IPS-NIHi7 (cell line): ENCODE data around the gene RASAL2.
"Not testable (repeated sequence)": the region's sequence is repeated elsewhere in the genome, so short reads cannot be mapped to it uniquely, and the experiment has no call there.

ENCODE experiments used
- DNase-seq: peaks from one replicate; pipeline ENCODE4 v3.0.0; 2012; ENCODE audit warnings: mixed read lengths; ENCODE audit errors: extremely low spot score

RASAL2 gene

GRCh38 chr1:178071811-178072210, 22.1 kb upstream of the RASAL2 start:
- DNase-seq = no peak

GRCh38 chr1:178072326-178072725, 21.6 kb upstream of the RASAL2 start:
- DNase-seq = no peak

DNA sequence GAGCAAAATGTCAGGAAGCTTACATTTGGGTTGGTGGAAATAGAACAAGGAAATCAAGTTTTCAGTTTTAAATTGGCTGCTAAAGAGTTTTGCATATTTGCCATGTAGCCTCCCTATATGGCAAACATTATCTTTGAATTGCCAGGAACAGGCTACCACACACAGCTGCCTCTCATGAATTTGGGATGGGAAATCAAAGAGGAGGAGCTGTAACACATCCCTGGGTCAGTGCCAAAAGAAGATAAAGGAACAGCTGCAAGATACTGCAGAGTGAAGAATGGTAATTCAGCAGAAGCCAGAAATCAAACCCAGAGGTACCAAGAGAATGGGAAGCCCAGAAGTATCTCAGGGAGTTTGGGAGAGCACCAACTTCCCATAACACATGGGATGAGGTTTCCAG, 18.6 kb upstream of the RASAL2 start:
- no peak for DNase-seq

- no peak for DNase-seq
Measured at GRCh38 chr1:178076607-178077006, 17.3 kb upstream of the RASAL2 start.

GRCh38 chr1:178077917-178078316, 16.0 kb upstream of the RASAL2 start:
- no peak for DNase-seq

DNA sequence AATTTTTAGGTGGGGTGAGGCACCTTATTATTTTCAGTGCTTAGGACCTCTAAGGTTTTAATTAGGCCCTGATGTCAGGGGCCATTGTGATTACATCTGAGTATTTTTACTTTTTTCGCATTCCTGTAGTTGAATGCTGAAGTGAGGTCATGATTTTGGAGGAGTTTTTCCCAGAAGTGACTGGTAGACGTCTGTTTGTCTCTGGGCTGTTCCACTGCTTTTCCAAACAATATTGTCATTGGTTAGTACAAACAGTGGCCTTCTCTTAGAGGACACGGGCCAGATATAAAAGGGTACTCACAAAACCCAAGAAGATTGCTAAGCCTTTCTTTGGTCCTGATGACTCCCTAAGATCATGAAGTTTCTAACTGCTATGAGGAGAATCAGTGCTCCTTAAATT, 7.6 kb upstream of the RASAL2 start:
- no peak for DNase-seq

GRCh38 chr1:178086766-178087165, 7.1 kb upstream of the RASAL2 start:
- no peak for DNase-seq

DNA sequence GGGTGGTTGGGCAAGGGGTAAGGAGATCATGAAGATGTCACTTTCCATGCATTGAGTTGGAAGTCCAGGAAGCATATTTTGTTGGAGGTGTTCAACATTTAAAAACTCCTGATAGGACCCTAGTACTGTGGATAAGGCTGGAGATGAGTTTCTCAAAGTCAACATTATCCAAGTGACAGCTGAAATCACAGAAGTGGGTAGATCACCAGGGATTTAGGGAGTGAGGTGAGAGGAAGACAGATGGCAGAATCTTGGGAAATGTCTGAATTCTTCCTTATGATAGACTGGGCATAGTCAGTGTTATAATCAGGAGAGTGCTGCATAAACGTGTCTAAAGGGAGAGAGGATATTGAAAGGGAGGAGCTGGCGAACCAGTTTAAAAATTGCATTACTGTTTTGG, 5.3 kb upstream of the RASAL2 start:
- no peak for DNase-seq

GRCh38 chr1:178091454-178091853, 2.5 kb upstream of the RASAL2 start:
- DNase-seq = not testable (repeated sequence)

- DNase-seq = no peak
Measured at GRCh38 chr1:178091986-178092745, 1.7 kb upstream of the RASAL2 start.

DNA sequence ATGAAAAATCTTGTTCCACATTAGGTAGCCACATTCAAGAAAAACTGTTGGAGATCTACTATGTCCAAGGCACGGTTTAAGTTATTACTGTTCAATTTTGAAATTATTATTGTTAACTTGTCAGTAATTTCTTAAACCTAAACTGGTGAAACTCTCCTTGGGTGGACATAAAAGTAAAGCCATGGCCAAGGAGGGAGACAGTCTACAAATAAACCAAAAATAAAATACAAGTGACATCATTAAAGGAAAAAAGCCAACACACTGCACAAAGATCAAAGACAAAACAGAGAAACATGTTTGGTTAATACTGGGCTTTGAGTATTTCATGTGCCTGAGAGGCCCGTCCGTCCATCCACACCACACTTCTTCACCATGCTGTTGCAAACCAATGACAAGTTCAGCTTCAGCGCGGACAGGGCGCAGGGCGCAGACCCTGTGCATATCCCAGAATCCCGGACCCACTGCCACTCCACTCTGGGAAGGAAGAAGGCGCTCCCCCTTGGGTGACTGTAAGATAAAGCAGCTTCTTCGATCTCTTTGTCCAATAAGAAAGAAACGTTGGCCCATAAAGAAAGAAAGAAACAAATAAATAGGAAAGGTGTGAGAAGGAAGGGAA, 918 bp upstream of the RASAL2 start:
- peak; percentile 55 for DNase-seq

- DNase-seq = peak; percentile 99
Measured at GRCh38 chr1:178093494-178093950, 382 bp upstream of the RASAL2 start.

GRCh38 chr1:178094739-178095645, 1.1 kb downstream of the RASAL2 start:
- DNase-seq = no peak

DNA sequence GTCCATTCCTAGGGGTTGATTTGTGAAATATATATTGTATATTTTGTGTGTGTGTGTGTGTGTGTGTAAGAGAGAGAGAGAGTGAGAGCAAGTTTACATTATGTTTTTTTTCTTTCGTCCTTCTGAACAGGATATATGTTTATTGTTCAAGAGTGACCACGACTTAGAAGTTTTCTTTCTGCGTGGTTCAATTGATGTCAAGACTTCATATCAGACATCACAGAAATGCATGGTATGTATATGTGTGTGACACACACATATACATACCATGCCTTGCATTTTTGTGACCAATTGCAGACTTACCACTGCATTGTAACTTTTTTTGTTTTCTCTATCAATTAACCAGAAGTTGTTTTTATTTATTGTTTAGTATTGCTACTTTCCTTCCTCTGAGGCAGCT, 2.5 kb downstream of the RASAL2 start:
- no peak for DNase-seq

GRCh38 chr1:178098262-178098661, 4.4 kb downstream of the RASAL2 start:
- no peak for DNase-seq

GRCh38 chr1:178101266-178101630, 7.3 kb downstream of the RASAL2 start:
- no peak for DNase-seq

DNA sequence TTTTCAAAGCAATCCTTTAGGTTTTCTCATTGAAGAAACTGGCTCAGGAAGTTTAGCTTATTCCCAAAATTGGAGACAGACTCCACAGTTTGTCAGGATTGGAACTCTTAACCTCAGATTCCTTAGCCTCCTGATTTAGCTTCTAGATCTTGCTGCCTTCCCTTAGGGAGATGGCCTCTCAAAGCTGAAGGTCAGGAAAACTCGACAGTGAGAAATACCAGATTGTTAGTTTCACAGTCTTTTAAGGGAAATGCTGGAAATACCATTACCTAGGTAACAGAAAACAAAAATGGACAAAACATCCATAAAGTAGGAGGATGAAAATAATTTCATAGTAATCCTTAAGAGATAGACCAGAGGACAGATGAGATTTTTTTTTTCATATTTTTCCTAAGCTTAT, 7.8 kb downstream of the RASAL2 start:
- DNase-seq = no peak

- DNase-seq = no peak
Measured at GRCh38 chr1:178102218-178102617, 8.3 kb downstream of the RASAL2 start.

DNA sequence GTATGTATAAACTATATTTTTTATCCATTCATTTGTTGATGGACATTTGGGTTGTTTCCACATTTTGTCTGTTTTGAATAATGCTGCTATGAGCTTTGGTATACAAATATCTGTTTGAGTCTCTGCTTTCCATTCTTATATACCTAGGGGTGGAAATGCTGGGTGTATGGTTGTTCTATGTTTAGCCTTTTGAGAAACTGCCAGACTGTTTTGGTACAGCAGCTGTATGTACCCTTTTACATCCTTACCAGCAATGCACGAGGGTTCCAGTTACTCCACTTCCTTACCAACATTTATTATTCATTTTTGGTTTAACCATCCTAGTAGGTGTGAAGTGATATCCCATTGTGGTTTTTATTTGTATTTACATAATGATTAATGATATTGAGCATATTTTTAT, 13.9 kb downstream of the RASAL2 start:
- DNase-seq = no peak

- no peak for DNase-seq
Measured at GRCh38 chr1:178109348-178110143, 15.6 kb downstream of the RASAL2 start.

- DNase-seq = no peak
Measured at GRCh38 chr1:178115260-178115659, 21.4 kb downstream of the RASAL2 start.

- DNase-seq = no peak
Measured at GRCh38 chr1:178118524-178118923, 24.6 kb downstream of the RASAL2 start.
